ENCODE measurements around the gene ARNT2. TPM values are rescaled to one million over a fixed set of nuclear protein-coding genes. Genes with fewer than 3 reads are reported as not detected.
A peak's percentile ranks its signal among the peaks of the same experiment; 100 is the strongest.

Gene ARNT2
- polyA plus RNA-seq, 5 donors, result 28.8 to 43.6 (median 33.8) TPM

- no peak for DNase-seq
Measured at GRCh38 chr15:80405970-80406369, 1.8 kb downstream of the ARNT2 start.

GRCh38 chr15:80411788-80412288 is 7.7 kb downstream of the ARNT2 start:
- DNase-seq, result no peak

GRCh38 chr15:80414546-80415357 is 10.6 kb downstream of the ARNT2 start:
- DNase-seq, result no peak

- peak in 1 of 2 donors; percentile 11 for DNase-seq
Measured at GRCh38 chr15:80415358-80415670, 11.1 kb downstream of the ARNT2 start.

GRCh38 chr15:80416702-80417101 is 12.5 kb downstream of the ARNT2 start:
- no peak for DNase-seq

- no peak for DNase-seq
Measured at GRCh38 chr15:80418892-80419537, 14.8 kb downstream of the ARNT2 start.

GRCh38 chr15:80419546-80419945 is 15.4 kb downstream of the ARNT2 start:
- no peak for DNase-seq

GRCh38 chr15:80420658-80421057 is 16.5 kb downstream of the ARNT2 start:
- no peak for DNase-seq

- no peak for DNase-seq
Measured at GRCh38 chr15:80423215-80423614, 19.0 kb downstream of the ARNT2 start.

- DNase-seq, result no peak
Measured at GRCh38 chr15:80424381-80424780, 20.2 kb downstream of the ARNT2 start.

- DNase-seq, result no peak
Measured at GRCh38 chr15:80426316-80426715, 22.1 kb downstream of the ARNT2 start.

GRCh38 chr15:80429964-80430363 is 25.8 kb downstream of the ARNT2 start:
- no peak for DNase-seq

- no peak for DNase-seq
Measured at GRCh38 chr15:80431635-80432344, 27.6 kb downstream of the ARNT2 start.

GRCh38 chr15:80432345-80432702 is 28.1 kb downstream of the ARNT2 start:
- no peak for DNase-seq

GRCh38 chr15:80433836-80434235 is 29.7 kb downstream of the ARNT2 start:
- DNase-seq, result no peak

GRCh38 chr15:80434926-80435720 is 30.9 kb downstream of the ARNT2 start:
- no peak for DNase-seq

- no peak for DNase-seq
Measured at GRCh38 chr15:80436511-80437307, 32.5 kb downstream of the ARNT2 start.

- DNase-seq, result no peak
Measured at GRCh38 chr15:80437334-80437891, 33.2 kb downstream of the ARNT2 start.

- DNase-seq, result no peak
Measured at GRCh38 chr15:80439140-80439539, 35.0 kb downstream of the ARNT2 start.

GRCh38 chr15:80440024-80440423 is 35.8 kb downstream of the ARNT2 start:
- DNase-seq, result no peak

- no peak for DNase-seq
Measured at GRCh38 chr15:80441041-80441440, 36.9 kb downstream of the ARNT2 start.

Measured in right lung (tissue), 5 donors.